ENCODE results near the gene TCEANC2.
"Not testable (repeated sequence)": the region's sequence is repeated elsewhere in the genome, so short reads cannot be mapped to it uniquely, and the experiment has no call there.

Gene TCEANC2

GRCh38 chr1:54052934-54053744 lies at the start of gene TCEANC2, which contains the start of gene TMEM59:
Gene TCEANC2 (plus strand): TSS chr1:54053608. CDS start chr1:54054423, 815 bp downstream.
Gene TMEM59 (minus strand): TSS chr1:54053204. CDS start chr1:54053188, 16 bp downstream.
- DNase-seq (ENCODE audit: low spot score), result peak; percentile 98

GRCh38 chr1:54003750-54004480 lies 49.5 kb upstream of the TCEANC2 start:
- DNase-seq (ENCODE audit: low spot score), result not testable (repeated sequence)

GRCh38 chr1:54004481-54005049 lies 48.8 kb upstream of the TCEANC2 start:
- DNase-seq (ENCODE audit: low spot score), result no peak

- DNase-seq (ENCODE audit: low spot score), result no peak
These were observed 46.9 kb upstream of the TCEANC2 start for GRCh38 chr1:54006508-54006907.

- no peak for DNase-seq (ENCODE audit: low spot score)
These were observed 45.8 kb upstream of the TCEANC2 start for GRCh38 chr1:54007613-54008012.

- DNase-seq (ENCODE audit: low spot score), result no peak
These were observed 44.5 kb upstream of the TCEANC2 start for GRCh38 chr1:54008876-54009275.

- no peak for DNase-seq (ENCODE audit: low spot score)
These were observed 44.0 kb upstream of the TCEANC2 start for GRCh38 chr1:54009406-54009805.

DNA sequence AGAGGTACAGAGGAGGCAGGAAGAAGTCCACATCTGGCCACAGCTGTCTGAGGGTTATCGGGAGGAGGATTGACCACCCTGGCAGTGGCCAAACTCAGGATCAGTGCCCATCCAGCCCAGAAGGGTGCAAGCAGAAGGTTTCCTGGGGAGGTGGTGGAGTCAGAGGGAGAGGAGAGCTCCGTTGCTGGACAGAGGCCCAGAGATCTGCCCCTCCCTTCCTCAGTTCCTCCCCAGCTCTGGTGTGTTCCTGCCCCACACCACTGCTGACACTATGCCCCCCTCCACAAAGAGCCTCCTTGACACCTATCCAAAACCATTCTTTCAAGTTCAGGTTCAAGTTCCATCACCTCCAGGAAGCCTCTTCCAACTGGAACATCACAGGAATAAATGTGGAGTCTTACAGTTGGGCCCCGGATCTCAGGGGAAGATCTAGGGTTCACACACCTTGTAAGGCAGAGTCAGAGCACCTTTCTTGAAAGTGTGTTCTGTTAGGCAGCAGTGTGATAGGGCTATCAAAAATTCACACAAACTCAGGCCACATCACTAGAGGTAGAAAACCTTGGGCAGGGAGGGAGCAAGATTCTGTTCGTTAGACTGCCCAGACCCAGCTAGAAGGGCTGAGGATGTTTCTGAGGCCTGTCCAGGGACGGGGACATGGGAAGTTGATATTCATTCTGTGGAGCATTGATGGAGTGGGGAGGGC lies 42.8 kb upstream of the TCEANC2 start:
- DNase-seq (ENCODE audit: low spot score), result no peak

- peak; percentile 34 for DNase-seq (ENCODE audit: low spot score)
These were observed 41.9 kb upstream of the TCEANC2 start for GRCh38 chr1:54011316-54012007.

- DNase-seq (ENCODE audit: low spot score), result peak; percentile 41
These were observed 41.4 kb upstream of the TCEANC2 start for GRCh38 chr1:54012008-54012325.

- DNase-seq (ENCODE audit: low spot score), result peak; percentile 55
These were observed 40.5 kb upstream of the TCEANC2 start for GRCh38 chr1:54012863-54013262.

DNA sequence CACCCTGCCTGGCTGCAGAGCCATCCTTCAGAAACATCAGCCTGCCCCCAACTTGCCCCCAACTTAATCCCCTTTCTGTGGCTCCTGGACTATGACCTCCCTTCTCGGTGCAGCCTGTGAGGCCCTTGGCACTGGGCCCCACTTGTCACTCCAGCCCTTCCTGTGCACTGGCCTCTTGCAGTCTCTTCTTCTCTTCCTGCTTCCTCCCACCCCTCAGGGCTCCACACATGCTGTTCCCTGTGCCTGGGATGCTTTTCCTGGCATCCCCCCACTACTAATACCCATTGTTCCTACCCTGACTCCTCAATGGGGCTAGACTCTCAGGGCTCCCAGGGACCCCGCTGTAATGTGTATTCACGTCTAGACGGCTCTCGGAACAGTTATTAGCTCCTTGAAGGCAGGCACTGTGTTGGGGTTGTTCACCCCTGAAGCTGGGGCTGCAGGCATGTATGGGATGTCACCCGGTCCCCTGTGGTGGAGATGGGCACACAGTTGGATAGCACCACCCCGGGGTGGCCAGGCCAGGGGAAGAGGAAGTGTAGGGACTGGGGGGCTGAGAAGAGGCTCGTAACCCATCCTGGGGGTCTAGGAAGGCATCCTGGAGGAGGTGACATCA lies 39.9 kb upstream of the TCEANC2 start:
- DNase-seq (ENCODE audit: low spot score), result peak; percentile 33

DNA sequence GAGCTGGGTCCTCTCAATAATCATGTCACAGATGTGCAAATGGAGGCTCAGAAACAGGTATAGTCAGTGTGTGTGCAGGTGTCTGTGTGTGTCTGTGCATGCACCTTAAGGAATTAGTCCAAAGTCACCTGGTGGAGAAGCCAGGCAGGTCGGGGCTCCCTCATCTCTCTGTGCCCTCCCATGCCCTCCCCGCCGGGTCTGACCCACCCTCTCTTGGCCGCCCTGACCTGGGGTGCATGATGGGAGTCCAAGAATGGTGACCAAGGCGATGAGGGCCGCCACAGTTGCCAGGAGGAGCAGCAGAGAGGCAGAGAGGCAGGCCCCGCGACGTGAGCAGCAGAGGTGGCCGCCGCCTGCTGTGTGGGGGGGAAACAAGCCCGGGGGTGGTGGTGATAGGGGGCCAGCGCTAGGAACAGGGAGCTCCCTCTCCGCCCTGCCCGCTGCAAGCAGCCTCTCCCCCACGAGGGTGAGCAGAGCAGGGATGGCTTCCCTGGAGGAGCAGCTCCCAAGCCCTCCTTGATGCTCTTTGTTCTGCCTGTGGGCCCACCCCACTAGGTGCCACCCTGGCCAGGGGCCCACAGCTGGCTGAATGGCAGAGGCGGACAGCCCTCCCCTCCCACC lies 39.3 kb upstream of the TCEANC2 start:
- peak; percentile 30 for DNase-seq (ENCODE audit: low spot score)

DNA sequence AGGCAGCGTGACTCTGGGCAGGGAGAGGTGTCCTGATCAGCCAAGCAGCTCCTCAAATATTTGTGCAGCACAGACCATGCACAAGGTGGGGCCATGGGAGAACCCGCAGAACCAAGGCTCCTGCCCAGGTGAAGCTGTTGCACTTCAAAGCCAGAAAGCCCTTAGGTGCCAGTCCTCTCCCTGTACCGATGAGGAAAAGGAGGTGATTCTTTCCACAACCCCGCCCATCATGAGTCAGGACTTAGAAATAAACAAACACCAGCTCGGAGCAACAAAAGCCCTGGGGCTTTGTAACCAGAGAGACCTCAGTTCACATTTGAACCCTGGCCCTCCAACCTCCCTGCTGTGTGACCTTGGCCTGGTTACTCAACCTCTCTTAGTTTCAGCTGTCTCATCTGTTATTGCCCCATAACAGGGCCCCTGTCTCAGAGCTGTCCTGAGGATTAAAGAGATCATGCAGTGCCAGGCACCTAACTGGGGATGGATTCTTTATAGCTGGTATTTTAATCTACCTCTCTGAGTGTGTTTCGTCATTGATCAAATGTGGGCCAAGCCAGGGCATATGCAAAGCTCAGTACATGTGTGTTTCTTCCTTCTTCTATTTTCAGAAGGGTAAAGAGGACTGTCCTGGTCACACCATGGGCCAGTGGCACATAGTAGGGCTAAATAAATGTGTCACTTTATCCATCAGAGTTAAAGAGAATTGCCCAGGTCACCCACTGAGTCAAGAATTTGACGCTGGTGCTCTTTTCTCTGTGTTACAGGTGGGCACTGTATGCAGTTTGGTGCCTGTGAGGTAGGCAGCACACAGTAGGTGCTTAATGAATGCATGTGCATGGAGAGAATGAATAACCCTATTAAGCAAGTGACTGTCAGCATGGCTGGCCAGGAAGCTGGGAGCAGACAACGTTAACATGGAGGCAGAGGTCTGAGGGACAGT lies 36.8 kb upstream of the TCEANC2 start:
- peak; percentile 46 for DNase-seq (ENCODE audit: low spot score)

DNA sequence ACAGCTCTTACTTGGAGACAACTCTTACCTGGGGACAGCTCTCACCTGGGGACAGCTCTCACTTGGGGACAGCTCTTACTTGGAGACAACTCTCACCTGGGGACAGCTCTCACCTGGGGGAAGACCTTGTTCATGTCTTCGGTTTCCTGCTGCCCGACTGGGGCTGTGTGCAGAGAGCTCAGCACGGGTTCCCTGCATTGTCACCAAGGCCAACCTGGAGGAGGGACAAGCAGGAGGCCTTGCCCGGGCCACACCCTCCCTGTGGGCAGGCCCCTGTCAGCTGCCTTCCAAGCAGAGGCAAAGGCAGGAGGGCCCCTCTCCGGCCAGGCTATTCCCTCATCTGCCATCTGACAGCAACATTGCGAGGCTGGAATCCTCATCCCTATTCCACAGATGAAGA lies 35.4 kb upstream of the TCEANC2 start, which contains the start of gene LDLRAD1:
Gene LDLRAD1, minus strand, starts transcription at position 208 of the 400 bp plus-strand sequence. Its CDS starts 74 bp downstream, at position 134.
- DNase-seq (ENCODE audit: low spot score), result peak; percentile 30

DNA sequence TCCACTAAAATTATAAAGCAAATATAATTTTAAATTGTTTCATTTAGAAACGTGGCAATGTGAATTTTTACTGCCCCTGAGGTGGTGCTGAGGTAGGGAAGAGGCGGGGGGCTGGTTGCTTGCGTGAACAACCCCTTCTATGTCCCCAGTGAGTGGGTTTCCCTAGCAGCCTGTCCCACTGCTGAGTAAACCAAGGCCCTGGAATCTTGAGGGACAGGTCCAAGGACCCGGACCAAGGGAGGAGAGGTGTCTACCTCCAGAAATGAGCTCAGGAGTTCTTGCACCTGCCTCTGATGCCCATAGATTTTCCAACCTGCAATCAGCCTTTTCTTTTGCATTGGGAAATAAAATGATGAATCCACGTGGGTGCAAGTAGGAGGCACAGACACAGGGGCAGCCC lies 34.8 kb upstream of the TCEANC2 start:
- peak; percentile 26 for DNase-seq (ENCODE audit: low spot score)

DNA sequence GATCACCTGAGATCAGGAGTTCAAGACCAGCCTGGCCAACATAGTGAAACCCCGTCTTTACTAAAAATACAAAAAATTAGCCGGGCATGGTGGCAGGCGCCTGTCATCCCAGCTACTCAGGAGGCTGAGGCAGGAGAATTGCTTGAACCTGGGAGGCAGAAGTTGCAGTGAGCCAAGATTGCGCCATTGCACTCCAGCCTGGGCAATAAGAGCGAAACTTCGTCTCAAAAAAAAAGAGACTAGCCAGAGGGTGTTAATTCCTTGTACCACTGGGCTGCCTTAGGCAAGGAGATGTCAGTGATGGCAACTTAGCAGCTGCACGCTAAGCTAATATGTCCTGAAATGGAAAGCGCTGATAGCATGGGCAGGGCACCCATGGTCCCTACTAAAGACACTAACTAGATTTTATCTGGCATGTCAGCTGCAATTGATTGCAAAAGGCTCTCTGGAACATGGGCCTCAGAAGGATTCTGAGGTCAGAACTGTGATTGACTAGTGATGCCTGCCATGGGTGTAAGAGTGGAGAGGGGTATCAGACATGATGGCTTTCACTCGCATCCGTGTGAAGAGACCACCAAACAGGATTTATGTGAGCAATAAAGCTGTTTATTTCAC lies 33.7 kb upstream of the TCEANC2 start:
- DNase-seq (ENCODE audit: low spot score), result peak; percentile 28

DNA sequence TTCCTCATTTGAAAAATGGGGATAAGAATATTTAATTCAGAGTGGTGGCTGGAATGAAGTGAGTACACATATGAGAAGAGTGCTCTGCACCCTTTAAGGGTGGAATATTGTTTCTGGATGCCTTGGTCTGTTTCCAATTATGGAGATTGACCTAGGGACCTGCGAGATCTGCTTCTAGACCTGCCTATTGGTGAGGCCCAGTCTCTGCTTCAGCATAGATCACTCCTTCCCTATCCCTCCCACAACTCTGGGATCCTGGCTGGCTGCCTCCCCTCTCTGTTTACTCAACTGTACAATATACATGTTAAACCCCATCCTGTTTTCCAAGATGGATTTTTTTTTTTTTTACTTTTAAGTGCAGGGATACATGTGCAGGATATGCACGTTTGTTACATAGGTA lies 29.1 kb upstream of the TCEANC2 start:
- no peak for DNase-seq (ENCODE audit: low spot score)

DNA sequence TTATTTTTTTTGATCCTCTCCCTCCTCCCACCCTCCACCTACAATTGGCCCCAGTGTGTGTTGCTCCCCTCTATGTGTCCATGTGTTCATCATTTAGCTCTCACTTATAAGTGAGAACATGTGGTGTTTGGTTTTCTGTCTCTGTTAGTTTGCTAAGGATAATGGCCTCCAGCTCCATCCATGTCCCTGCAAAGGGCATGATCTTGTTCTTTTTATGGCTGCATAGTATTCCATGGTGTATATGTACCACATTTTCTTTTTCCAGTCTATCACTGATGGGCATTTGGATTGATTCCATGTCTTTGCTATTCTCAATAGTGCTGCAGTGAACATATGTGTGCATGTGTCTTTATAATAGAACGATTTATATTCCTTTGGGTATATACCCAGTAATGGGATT lies 28.6 kb upstream of the TCEANC2 start:
- DNase-seq (ENCODE audit: low spot score), result not testable (repeated sequence)

All from left forelimb (tissue), 1 donor.